Skin of body (tissue), 2 donors: ENCODE results near the gene BAG3. TPM values are rescaled to one million over a fixed set of nuclear protein-coding genes. Genes with fewer than 3 reads are reported as not detected.

Experiments used
- DNase-seq: peaks from one replicate; lab custom pipeline; 2025; lab: John Stamatoyannopoulos, UW
- total RNA-seq: library from RNA; depleted of rRNA; stranded (reverse); fragments of >200 nt; gene quantifications from one replicate; pipeline ENCODE4 v1.2.3, GENCODE V29; 2014

Gene BAG3
- total RNA-seq, 1 donor from 2014 or later = 11.6 TPM

GRCh38 chr10:119665901-119666708, 14.9 kb downstream of the BAG3 start:
- no peak for DNase-seq

- no peak for DNase-seq
Observed at GRCh38 chr10:119666709-119667004, 15.5 kb downstream of the BAG3 start.

GRCh38 chr10:119667562-119668328, 16.6 kb downstream of the BAG3 start:
- DNase-seq = no peak

- no peak for DNase-seq
Observed at GRCh38 chr10:119668461-119668860, 17.3 kb downstream of the BAG3 start.

GRCh38 chr10:119669331-119669730, 18.2 kb downstream of the BAG3 start:
- no peak for DNase-seq

- DNase-seq = no peak
Observed at GRCh38 chr10:119669975-119670640, 18.9 kb downstream of the BAG3 start.

GRCh38 chr10:119670717-119671116, 19.5 kb downstream of the BAG3 start:
- no peak for DNase-seq

- no peak for DNase-seq
Observed at GRCh38 chr10:119671381-119671780, 20.2 kb downstream of the BAG3 start.

- DNase-seq = no peak
Observed at GRCh38 chr10:119672291-119672690, 21.1 kb downstream of the BAG3 start.

- no peak for DNase-seq
Observed at GRCh38 chr10:119673271-119673670, 22.1 kb downstream of the BAG3 start.

- no peak for DNase-seq
Observed at GRCh38 chr10:119675483-119676170, 24.4 kb downstream of the BAG3 start.

- no peak for DNase-seq
Observed at GRCh38 chr10:119677126-119677525, 25.9 kb downstream of the BAG3 start.

GRCh38 chr10:119677904-119678755, 26.9 kb downstream of the BAG3 start:
- DNase-seq = no peak

- DNase-seq = no peak
Observed at GRCh38 chr10:119679480-119679829, 28.3 kb downstream of the BAG3 start.

- DNase-seq = no peak
Observed at GRCh38 chr10:119680050-119680449, 28.9 kb downstream of the BAG3 start.

GRCh38 chr10:119680650-119681081, 29.5 kb downstream of the BAG3 start:
- peak; percentile 13 for DNase-seq

- DNase-seq = peak; percentile 47
Observed at GRCh38 chr10:119686465-119687191, 35.4 kb downstream of the BAG3 start.

GRCh38 chr10:119687192-119688032, 36.2 kb downstream of the BAG3 start:
- no peak for DNase-seq

- DNase-seq = no peak
Observed at GRCh38 chr10:119688033-119688508, 36.9 kb downstream of the BAG3 start.
